Suprapubic skin (tissue), 3 donors: ENCODE data around the gene SBNO2.

ENCODE experiments used
- CTCF ChIP-seq, 2 donors: fragments of 200-600 bp in 1 of 2; fragments of 450-650 bp in 1 of 2; sonication (generic) in 1 of 2; IDR thresholded peaks; one replicate each; pipeline ENCODE4 v1.5.1; 2016 to 2019; ENCODE audit warnings: antibody characterized with exemption in 2 of 2, mild to moderate bottlenecking in 1 of 2, moderate library complexity in 1 of 2
- POLR2AphosphoS5 ChIP-seq, 3 donors: sonication (generic); formaldehyde crosslinking; IDR thresholded peaks; one replicate each; pipeline ENCODE4 v1.6.1; 2017; ENCODE audit warnings: antibody characterized with exemption in 3 of 3

DNA sequence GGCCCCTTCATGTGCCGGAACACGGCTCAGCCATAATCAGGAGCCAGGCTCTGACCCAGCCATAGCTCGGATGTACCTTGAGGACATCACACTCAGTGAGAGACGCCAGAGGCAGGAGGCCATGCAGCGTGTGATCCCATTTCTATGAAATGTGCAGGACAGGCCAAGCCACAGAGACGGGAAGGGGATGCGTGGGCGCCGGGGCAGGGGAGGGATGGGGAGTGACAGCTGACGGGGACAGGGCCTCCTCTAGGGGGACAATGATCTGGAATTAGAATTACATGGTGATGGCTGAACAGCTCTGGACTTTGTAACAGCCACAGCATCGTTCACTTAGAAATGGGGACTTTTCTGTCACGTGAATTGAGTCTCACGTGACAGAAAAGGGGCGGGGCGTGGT, 34.9 kb downstream of the SBNO2 start:
- TF ChIP-seq CTCF (IDR thresholded peaks at IDR 0.05), result no peak
- no peak for TF ChIP-seq POLR2AphosphoS5 (IDR thresholded peaks at IDR 0.05)
